ENCODE data around the gene KNOP1. TPM values are rescaled to one million over a fixed set of nuclear protein-coding genes. Genes with fewer than 3 reads are reported as not detected.

Gene KNOP1
- total and polyA plus RNA-seq, 10 of the 15 experiments (the other 5 are each of a cell fraction or from before 2014, with no cell fraction given) = 13.8 to 47.2 (median 32.1) TPM

DNA sequence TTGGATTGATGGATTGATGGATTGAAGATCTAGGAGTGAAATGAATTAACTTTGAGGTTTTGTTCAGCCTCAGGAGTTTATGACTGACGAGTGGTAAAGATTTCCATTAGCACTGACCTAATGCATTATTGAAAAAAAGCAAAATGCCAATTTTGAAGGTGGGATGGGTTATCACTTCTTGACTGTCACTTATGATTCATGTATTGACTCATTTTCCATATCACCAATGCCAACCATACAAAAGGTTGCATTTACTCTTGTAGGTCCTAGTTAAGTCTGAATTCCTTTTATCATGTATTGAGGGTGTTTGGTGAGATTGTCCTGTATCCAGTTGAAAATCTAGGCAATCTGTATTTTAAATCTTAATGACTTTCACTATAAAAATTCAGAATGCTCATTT is 57.6 kb downstream of the KNOP1 start:
- Histone ChIP-seq H3K9me3 (replicated peaks; ENCODE audit: control insufficient read depth, insufficient read depth, low read length) (no peaks in the 10 kb centered on the region), H3K27ac (ENCODE audit: control insufficient read depth, insufficient read depth) (no peak overlapping the region), H3K36me3 (ENCODE audit: control insufficient read depth in 2 of 2, insufficient read depth in 2 of 2, low read length in 1 of 2) (peaks cover 0 to 4% of the 10 kb centered on the region in 2 experiments; a peak in 3 of 4 replicates), H3K27me3 (replicated peaks in 1 of 2; ENCODE audit: control insufficient read depth in 2 of 2, insufficient read depth in 2 of 2, low read length in 1 of 2) (no peaks in the 10 kb centered on the region), H3K4me2 (ENCODE audit: control insufficient read depth, insufficient read depth) (no peak overlapping the region), H3K9ac (ENCODE audit: control insufficient read depth, insufficient read depth, low read length) (no peak overlapping the region), H3K4me3 (no peak overlapping the region), H3K4me1 (ENCODE audit: control insufficient read depth, insufficient read depth, low read length) (no peaks in the 10 kb centered on the region), H3K79me2 (ENCODE audit: control insufficient read depth, insufficient read depth, low read length) (no peaks in the 10 kb centered on the region), H2AFZ (ENCODE audit: control insufficient read depth, low read depth, low read length) (no peak overlapping the region), H4K20me1 (ENCODE audit: control insufficient read depth, insufficient read depth) (no peaks in the 10 kb centered on the region)
- SMC1A ChIA-PET (ENCODE audit: uncharacterized antibody, unreplicated experiment) = no interaction called here
- BruUV-seq (replicated peaks) = no TSS peak
- ATAC-seq (no peak), FAIRE-seq (no peak), DNase-seq (ENCODE audit: low read depth, low spot score) (no peak)
- TF ChIP-seq CREM (IDR thresholded peaks at IDR 0.05; ENCODE audit: low read depth) (no peak), EGR1 (IDR thresholded peaks at IDR 0.05; ENCODE audit: borderline replicate concordance in 1 of 2, low read depth in 2 of 2, low read length in 2 of 2) (no peak), NRF1 (conservative IDR thresholded peaks at IDR 0.05; ENCODE audit: low read depth, low read length) (no peak), ZNF207 (IDR thresholded peaks at IDR 0.05; ENCODE audit: borderline replicate concordance) (no peak), NR2C2 (IDR thresholded peaks at IDR 0.05; ENCODE audit: borderline replicate concordance, control insufficient read depth, insufficient read length, low read depth) (no peak)
- TF ChIP-seq, protein P1, sequence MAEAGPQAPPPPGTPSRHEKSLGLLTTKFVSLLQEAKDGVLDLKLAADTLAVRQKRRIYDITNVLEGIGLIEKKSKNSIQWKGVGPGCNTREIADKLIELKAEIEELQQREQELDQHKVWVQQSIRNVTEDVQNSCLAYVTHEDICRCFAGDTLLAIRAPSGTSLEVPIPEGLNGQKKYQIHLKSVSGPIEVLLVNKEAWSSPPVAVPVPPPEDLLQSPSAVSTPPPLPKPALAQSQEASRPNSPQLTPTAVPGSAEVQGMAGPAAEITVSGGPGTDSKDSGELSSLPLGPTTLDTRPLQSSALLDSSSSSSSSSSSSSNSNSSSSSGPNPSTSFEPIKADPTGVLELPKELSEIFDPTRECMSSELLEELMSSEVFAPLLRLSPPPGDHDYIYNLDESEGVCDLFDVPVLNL (IDR thresholded peaks at IDR 0.05; ENCODE audit: low read depth, low read length) = no peak
- TF ChIP-seq, protein P2, sequence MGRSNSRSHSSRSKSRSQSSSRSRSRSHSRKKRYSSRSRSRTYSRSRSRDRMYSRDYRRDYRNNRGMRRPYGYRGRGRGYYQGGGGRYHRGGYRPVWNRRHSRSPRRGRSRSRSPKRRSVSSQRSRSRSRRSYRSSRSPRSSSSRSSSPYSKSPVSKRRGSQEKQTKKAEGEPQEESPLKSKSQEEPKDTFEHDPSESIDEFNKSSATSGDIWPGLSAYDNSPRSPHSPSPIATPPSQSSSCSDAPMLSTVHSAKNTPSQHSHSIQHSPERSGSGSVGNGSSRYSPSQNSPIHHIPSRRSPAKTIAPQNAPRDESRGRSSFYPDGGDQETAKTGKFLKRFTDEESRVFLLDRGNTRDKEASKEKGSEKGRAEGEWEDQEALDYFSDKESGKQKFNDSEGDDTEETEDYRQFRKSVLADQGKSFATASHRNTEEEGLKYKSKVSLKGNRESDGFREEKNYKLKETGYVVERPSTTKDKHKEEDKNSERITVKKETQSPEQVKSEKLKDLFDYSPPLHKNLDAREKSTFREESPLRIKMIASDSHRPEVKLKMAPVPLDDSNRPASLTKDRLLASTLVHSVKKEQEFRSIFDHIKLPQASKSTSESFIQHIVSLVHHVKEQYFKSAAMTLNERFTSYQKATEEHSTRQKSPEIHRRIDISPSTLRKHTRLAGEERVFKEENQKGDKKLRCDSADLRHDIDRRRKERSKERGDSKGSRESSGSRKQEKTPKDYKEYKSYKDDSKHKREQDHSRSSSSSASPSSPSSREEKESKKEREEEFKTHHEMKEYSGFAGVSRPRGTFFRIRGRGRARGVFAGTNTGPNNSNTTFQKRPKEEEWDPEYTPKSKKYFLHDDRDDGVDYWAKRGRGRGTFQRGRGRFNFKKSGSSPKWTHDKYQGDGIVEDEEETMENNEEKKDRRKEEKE (IDR thresholded peaks at IDR 0.05) = no peak
- TF ChIP-seq, protein P3, sequence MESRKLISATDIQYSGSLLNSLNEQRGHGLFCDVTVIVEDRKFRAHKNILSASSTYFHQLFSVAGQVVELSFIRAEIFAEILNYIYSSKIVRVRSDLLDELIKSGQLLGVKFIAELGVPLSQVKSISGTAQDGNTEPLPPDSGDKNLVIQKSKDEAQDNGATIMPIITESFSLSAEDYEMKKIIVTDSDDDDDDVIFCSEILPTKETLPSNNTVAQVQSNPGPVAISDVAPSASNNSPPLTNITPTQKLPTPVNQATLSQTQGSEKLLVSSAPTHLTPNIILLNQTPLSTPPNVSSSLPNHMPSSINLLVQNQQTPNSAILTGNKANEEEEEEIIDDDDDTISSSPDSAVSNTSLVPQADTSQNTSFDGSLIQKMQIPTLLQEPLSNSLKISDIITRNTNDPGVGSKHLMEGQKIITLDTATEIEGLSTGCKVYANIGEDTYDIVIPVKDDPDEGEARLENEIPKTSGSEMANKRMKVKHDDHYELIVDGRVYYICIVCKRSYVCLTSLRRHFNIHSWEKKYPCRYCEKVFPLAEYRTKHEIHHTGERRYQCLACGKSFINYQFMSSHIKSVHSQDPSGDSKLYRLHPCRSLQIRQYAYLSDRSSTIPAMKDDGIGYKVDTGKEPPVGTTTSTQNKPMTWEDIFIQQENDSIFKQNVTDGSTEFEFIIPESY (IDR thresholded peaks at IDR 0.05) = no peak
- TF ChIP-seq, protein P4, sequence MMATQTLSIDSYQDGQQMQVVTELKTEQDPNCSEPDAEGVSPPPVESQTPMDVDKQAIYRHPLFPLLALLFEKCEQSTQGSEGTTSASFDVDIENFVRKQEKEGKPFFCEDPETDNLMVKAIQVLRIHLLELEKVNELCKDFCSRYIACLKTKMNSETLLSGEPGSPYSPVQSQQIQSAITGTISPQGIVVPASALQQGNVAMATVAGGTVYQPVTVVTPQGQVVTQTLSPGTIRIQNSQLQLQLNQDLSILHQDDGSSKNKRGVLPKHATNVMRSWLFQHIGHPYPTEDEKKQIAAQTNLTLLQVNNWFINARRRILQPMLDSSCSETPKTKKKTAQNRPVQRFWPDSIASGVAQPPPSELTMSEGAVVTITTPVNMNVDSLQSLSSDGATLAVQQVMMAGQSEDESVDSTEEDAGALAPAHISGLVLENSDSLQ (IDR thresholded peaks at IDR 0.05) = no peak
- POLR2A ChIA-PET = no interaction called here
- in situ Hi-C loops (cut with MboI) (no loop called here), intact Hi-C loops (cut with micrococcal nuclease; ENCODE audit: unreplicated experiment) (no loop called here)
- CTCF ChIA-PET = no interaction called here
- RAD21 ChIA-PET (ENCODE audit: unreplicated experiment) = no interaction called here
- 96% methylated on average over 1 of the region's 1 CpG for WGBS (ENCODE audit: insufficient coverage, insufficient replicate concordance, low lambda C conversion rate, missing lambda C conversion rate)

Measured in GM12878 (cell line).